Liver (tissue), 9 donors: ENCODE data around the gene NFATC1. TPM values are rescaled to one million over a fixed set of nuclear protein-coding genes. Genes with fewer than 3 reads are reported as not detected.

Experiments
- DNase-seq: peaks from one replicate; pipeline ENCODE4 v3.0.0-alpha.2; 2017; ENCODE audit warnings: low spot score
- H3K27ac ChIP-seq, 2 donors: one replicate each; pipeline ENCODE4 v1.7.0; 2013; ENCODE audit warnings: inconsistent platforms in 2 of 2, low read length in 2 of 2, control low read depth in 1 of 2, low read depth in 1 of 2, mild to moderate bottlenecking in 1 of 2
- H3K27me3 ChIP-seq, 4 donors: one replicate each; pipeline versions ENCODE4 v1.6.1 to v1.7.0; 2013; ENCODE audit warnings: low read length in 3 of 4, inconsistent platforms in 1 of 4, mild to moderate bottlenecking in 1 of 4, moderate library complexity in 1 of 4; ENCODE audit not compliant: control insufficient read depth in 4 of 4, insufficient read depth in 4 of 4
- H3K36me3 ChIP-seq, 4 donors: one replicate each; pipeline versions ENCODE4 v1.6.1 to v1.7.0; 2013; ENCODE audit warnings: low read length in 3 of 4, mild to moderate bottlenecking in 3 of 4, low read depth in 1 of 4, moderate library complexity in 1 of 4; ENCODE audit not compliant: control insufficient read depth in 4 of 4, insufficient read depth in 3 of 4
- H3K4me1 ChIP-seq, 4 donors: one replicate each; pipeline versions ENCODE4 v1.6.1 to v1.7.0; 2013; ENCODE audit warnings: low read length in 3 of 4, mild to moderate bottlenecking in 3 of 4, moderate library complexity in 1 of 4; ENCODE audit not compliant: control insufficient read depth in 4 of 4, insufficient read depth in 4 of 4
- H3K4me3 ChIP-seq, 3 donors: one replicate each; pipeline versions ENCODE4 v1.6.1 to v1.7.0; 2013; ENCODE audit warnings: low read length in 3 of 3, control low read depth in 1 of 3, low read depth in 1 of 3, mild to moderate bottlenecking in 1 of 3
- H3K9ac ChIP-seq, 2 donors: one replicate each; pipeline ENCODE4 v1.7.0; 2013; ENCODE audit warnings: low read length in 2 of 2, mild to moderate bottlenecking in 2 of 2, moderate library complexity in 2 of 2, control low read depth in 1 of 2, low read depth in 1 of 2
- H3K9me3 ChIP-seq, 4 donors: one replicate each; pipeline versions ENCODE4 v1.6.1 to v1.7.0; 2013; ENCODE audit warnings: low read length in 3 of 4; ENCODE audit not compliant: control insufficient read depth in 4 of 4
- ATF3 ChIP-seq: IDR thresholded peaks from 2 replicates; pipeline ENCODE4 v1.6.1; 2016; ENCODE audit warnings: antibody characterized with exemption
- CTCF ChIP-seq: fragments of 150-350 bp; IDR thresholded peaks from 2 replicates; pipeline ENCODE4 v1.5.1; 2017; ENCODE audit warnings: improper control_type of control experiment, low read depth, low read length; ENCODE audit not compliant: missing input control
- EGR1 ChIP-seq, 2 donors: IDR thresholded peaks; 2 replicates each; pipeline ENCODE4 v1.6.1; 2016 to 2018; ENCODE audit warnings: antibody characterized with exemption in 2 of 2, low read depth in 2 of 2
- FOXA1 ChIP-seq: IDR thresholded peaks from 2 replicates; pipeline ENCODE4 v1.6.1; 2016; ENCODE audit warnings: antibody characterized with exemption
- FOXA2 ChIP-seq: IDR thresholded peaks from 2 replicates; pipeline ENCODE4 v1.6.1; 2016; ENCODE audit warnings: antibody characterized with exemption
- GABPA ChIP-seq, 2 donors: IDR thresholded peaks in 1 of 2; conservative IDR thresholded peaks in 1 of 2; 2 replicates each; pipeline ENCODE4 v1.6.1; 2016; ENCODE audit warnings: antibody characterized with exemption in 2 of 2, mild to moderate bottlenecking in 1 of 2, moderate library complexity in 1 of 2
- HNF4A ChIP-seq, 2 donors: conservative IDR thresholded peaks; 2 replicates each; pipeline ENCODE4 v1.6.1; 2016; ENCODE audit warnings: antibody characterized with exemption in 2 of 2, mild to moderate bottlenecking in 2 of 2
- HNF4G ChIP-seq: IDR thresholded peaks from 2 replicates; pipeline ENCODE4 v1.6.1; 2016; ENCODE audit warnings: antibody characterized with exemption
- MAX ChIP-seq: IDR thresholded peaks from 2 replicates; pipeline ENCODE4 v1.6.1; 2016; ENCODE audit warnings: antibody characterized with exemption
- NR2F2 ChIP-seq: IDR thresholded peaks from 2 replicates; pipeline ENCODE4 v1.6.1; 2016; ENCODE audit warnings: antibody characterized with exemption
- RAD21 ChIP-seq, 2 donors: IDR thresholded peaks; 2 replicates each; pipeline ENCODE4 v1.6.1; 2016; ENCODE audit warnings: antibody characterized with exemption in 2 of 2, mild to moderate bottlenecking in 2 of 2
- REST ChIP-seq: IDR thresholded peaks from 2 replicates; pipeline ENCODE4 v1.6.1; 2016; ENCODE audit warnings: antibody characterized with exemption, mild to moderate bottlenecking
- RXRA ChIP-seq, 2 donors: IDR thresholded peaks; 2 replicates each; pipeline ENCODE4 v1.6.1; 2017 to 2018; ENCODE audit warnings: antibody characterized with exemption in 2 of 2, mild to moderate bottlenecking in 1 of 2
- SP1 ChIP-seq: IDR thresholded peaks from 2 replicates; pipeline ENCODE4 v1.6.1; 2018; ENCODE audit warnings: antibody characterized with exemption, mild to moderate bottlenecking
- ZBTB33 ChIP-seq: IDR thresholded peaks from 2 replicates; pipeline ENCODE4 v1.6.1; 2016; ENCODE audit warnings: antibody characterized with exemption
- WGBS: extraction: QIAGEN DNeasy Blood & Tissue Kit; methylation state at CpG from one replicate; pipeline ENCODE4 v1.1.7; 2013; 5-methylcytosine and 5-hydroxymethylcytosine counted together
- polyA plus RNA-seq, 2 donors: library from polyadenylated mRNA; stranded (reverse) in 1 of 2; unstranded in 1 of 2; fragments of 200-250 nt in 1 of 2; fragments of >200 nt in 1 of 2; fragmentation: Nextera tagmentation in 1 of 2; extraction: Ambion mirVana in 1 of 2; gene quantifications; one replicate each; pipeline versions ENCODE4 v1.2.1 to v1.2.3, GENCODE V29; 2013 to 2015
- total RNA-seq, 2 donors: library from RNA; depleted of rRNA; stranded (reverse); fragments of >200 nt; gene quantifications; one replicate each; pipeline ENCODE4 v1.2.3, GENCODE V29; 2014
- donor health status: healthy.
- donor health status: healthy.
- donor health status: healthy.
- donor health status: healthy.
- donor health status: healthy.

The NFATC1 gene
- total and polyA plus RNA-seq, 4 donors = 0.57 to 2.2 (median 1.3) TPM

GRCh38 chr18:79366177-79367094, 29.3 kb upstream of the NFATC1 start:
- DNase-seq = peak; percentile 20
- no peaks in the 10 kb centered on the region for H3K4me1 ChIP-seq
- TF ChIP-seq GABPA (IDR thresholded peaks at IDR 0.05 in 1 of 2, conservative IDR thresholded peaks at IDR 0.05 in 1 of 2) (no peak), ZBTB33 (no peak), HNF4G (no peak), MAX (no peak), SP1 (no peak), HNF4A (conservative IDR thresholded peaks at IDR 0.05) (no peak), RXRA (IDR thresholded peaks at IDR 0.05) (no peak), NR2F2 (no peak), FOXA1 (no peak), FOXA2 (no peak), RAD21 (IDR thresholded peaks at IDR 0.05) (no peak), REST (no peak), ATF3 (no peak), CTCF (no peak), EGR1 (IDR thresholded peaks at IDR 0.05; ENCODE audit: low read depth in 2 of 2) (no peak)
- H3K36me3 ChIP-seq = peaks cover 4 to 25% (median 15%) of the 10 kb centered on the region in 4 donors
- no peak overlapping the region for H3K4me3 ChIP-seq
- no peak overlapping the region for H3K27ac ChIP-seq
- H3K9me3 ChIP-seq = no peaks in the 10 kb centered on the region
- WGBS = 91% methylated on average over 29 of the region's 29 CpGs
- H3K27me3 ChIP-seq = no peaks in the 10 kb centered on the region
- H3K9ac ChIP-seq = no peak overlapping the region
